Peyer's patch (tissue), 4 donors: Measurements from ENCODE around the gene MAP3K5. TPM values are rescaled to one million over a fixed set of nuclear protein-coding genes. Genes with fewer than 3 reads are reported as not detected.

Experiments
- DNase-seq, 3 donors: peaks; one replicate each; pipeline ENCODE4 v3.0.0-alpha.2; 2017 to 2019
- H3K27ac ChIP-seq, 4 donors: fragments of 200-600 bp; sonication (generic); one replicate each; pipeline ENCODE4 v1.5.1; 2016 to 2019
- H3K27me3 ChIP-seq, 2 donors: fragments of 200-600 bp; sonication (generic); one replicate each; pipeline ENCODE4 v1.5.1; 2019
- H3K36me3 ChIP-seq, 3 donors: fragments of 200-600 bp; sonication (generic); one replicate each; pipeline ENCODE4 v1.5.1; 2016 to 2019
- H3K4me1 ChIP-seq, 4 donors: fragments of 200-600 bp; sonication (generic); one replicate each; pipeline ENCODE4 v1.5.1; 2016 to 2019
- H3K4me3 ChIP-seq, 4 donors: fragments of 200-600 bp; sonication (generic); 1 replicate in 3 of 4; 2 replicates in 1 of 4; pipeline ENCODE4 v1.5.1; 2016 to 2019; ENCODE audit warnings: mild to moderate bottlenecking in 1 of 4
- H3K9me3 ChIP-seq, 4 donors: fragments of 200-600 bp; sonication (generic); one replicate each; pipeline ENCODE4 v1.5.1; 2016 to 2019; ENCODE audit warnings: mild to moderate bottlenecking in 1 of 4
- CTCF ChIP-seq, 6 experiments: fragments of 450-650 bp in 4 of 6; fragments of 200-600 bp in 2 of 6; sonication (generic) in 1 of 6; IDR thresholded peaks; one replicate each; pipeline ENCODE4 v1.5.1; 2017 to 2019; ENCODE audit warnings: antibody characterized with exemption in 6 of 6, mild to moderate bottlenecking in 3 of 6, moderate library complexity in 1 of 6
- POLR2A ChIP-seq, 2 donors: fragments of 450-650 bp; IDR thresholded peaks; one replicate each; pipeline ENCODE4 v1.5.1; 2017; ENCODE audit warnings: antibody characterized with exemption in 2 of 2, mild to moderate bottlenecking in 2 of 2, moderate library complexity in 2 of 2
- total RNA-seq, 4 donors: library from RNA; depleted of rRNA; stranded (reverse); fragments of >200 nt; gene quantifications; one replicate each; pipeline ENCODE4 v1.1.0, GENCODE V29; 2016

MAP3K5 gene
- total RNA-seq, 4 donors from 2014 or later: 14.2 to 46.2 (median 23.2) TPM

DNA sequence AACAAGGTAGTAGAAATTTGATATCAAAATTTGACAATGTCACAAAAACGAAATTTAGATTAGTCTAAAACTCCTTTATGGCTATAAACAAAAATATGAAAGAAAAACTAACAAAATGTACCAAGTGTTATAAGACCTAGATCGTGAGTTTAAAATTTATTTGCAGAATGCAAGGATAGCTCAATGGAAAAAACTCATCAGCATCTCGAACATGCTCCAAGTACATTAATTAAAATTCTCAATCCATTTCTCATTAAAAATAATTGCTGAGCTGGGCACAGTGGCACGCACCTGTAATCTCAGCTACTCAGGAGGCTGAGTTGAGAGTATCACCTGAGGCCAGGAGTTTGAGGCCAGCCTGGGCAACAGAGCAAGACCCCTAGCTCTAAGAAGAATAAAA, 70.8 kb downstream of the MAP3K5 start:
- Histone ChIP-seq H3K27me3 (no peaks in the 10 kb centered on the region), H3K4me1 (peaks cover 0 to 7% (median 2%) of the 10 kb centered on the region in 4 donors), H3K36me3 (no peaks in the 10 kb centered on the region), H3K27ac (no peak overlapping the region), H3K9me3 (no peaks in the 10 kb centered on the region), H3K4me3 (no peak overlapping the region)
- TF ChIP-seq POLR2A (IDR thresholded peaks at IDR 0.05): no peak
- TF ChIP-seq CTCF (IDR thresholded peaks at IDR 0.05): no peak
- no peak for DNase-seq

GRCh38 chr6:136720045-136720770, 72.1 kb downstream of the MAP3K5 start:
- Histone ChIP-seq H3K9me3 (no peaks in the 10 kb centered on the region), H3K36me3 (no peaks in the 10 kb centered on the region), H3K4me3 (no peak overlapping the region), H3K27me3 (no peaks in the 10 kb centered on the region), H3K27ac (peak overlapping the region in 1 of 4 donors; percentile 51), H3K4me1 (peaks cover 0 to 8% (median 2%) of the 10 kb centered on the region in 4 donors)
- TF ChIP-seq POLR2A (IDR thresholded peaks at IDR 0.05) (no peak), CTCF (IDR thresholded peaks at IDR 0.05) (no peak)
- DNase-seq: no peak

- H3K27ac ChIP-seq: peak overlapping the region in 1 of 4 donors; percentile 51
- no peaks in the 10 kb centered on the region for H3K36me3 ChIP-seq
- H3K27me3 ChIP-seq: no peaks in the 10 kb centered on the region
- H3K4me3 ChIP-seq: no peak overlapping the region
- no peak for TF ChIP-seq CTCF (IDR thresholded peaks at IDR 0.05)
- TF ChIP-seq POLR2A (IDR thresholded peaks at IDR 0.05): no peak
- H3K4me1 ChIP-seq: peaks cover 0 to 8% (median 2%) of the 10 kb centered on the region in 4 donors
- H3K9me3 ChIP-seq: no peaks in the 10 kb centered on the region
- no peak for DNase-seq
Observed at GRCh38 chr6:136719280-136720044, 72.8 kb downstream of the MAP3K5 start.

- Histone ChIP-seq H3K27me3 (no peaks in the 10 kb centered on the region), H3K4me3 (no peak overlapping the region), H3K36me3 (no peaks in the 10 kb centered on the region), H3K4me1 (peaks cover 0 to 8% (median 2%) of the 10 kb centered on the region in 4 donors), H3K27ac (no peak overlapping the region), H3K9me3 (no peaks in the 10 kb centered on the region)
- no peak for DNase-seq
- TF ChIP-seq CTCF (IDR thresholded peaks at IDR 0.05) (no peak), POLR2A (IDR thresholded peaks at IDR 0.05) (no peak)
Observed at GRCh38 chr6:136718476-136718875, 73.8 kb downstream of the MAP3K5 start.

GRCh38 chr6:136717716-136717990, 74.6 kb downstream of the MAP3K5 start:
- H3K27ac ChIP-seq: no peak overlapping the region
- H3K9me3 ChIP-seq: no peaks in the 10 kb centered on the region
- DNase-seq: no peak
- no peaks in the 10 kb centered on the region for H3K27me3 ChIP-seq
- H3K4me3 ChIP-seq: no peak overlapping the region
- TF ChIP-seq POLR2A (IDR thresholded peaks at IDR 0.05) (no peak), CTCF (IDR thresholded peaks at IDR 0.05) (no peak)
- H3K4me1 ChIP-seq: peaks cover 0 to 8% (median 2%) of the 10 kb centered on the region in 4 donors
- no peaks in the 10 kb centered on the region for H3K36me3 ChIP-seq
